Effector memory CD4-positive, alpha-beta T cell (primary cell): ENCODE results near the gene UBN1.

Experiments used
- DNase-seq, 3 donors: peaks; one replicate each; pipeline ENCODE4 v3.0.0-alpha.2; 2020
- H3K27ac ChIP-seq: 2 replicates; pipeline ENCODE4 v1.7.0; 2013; ENCODE audit warnings: mild to moderate bottlenecking, low read length, moderate library complexity; ENCODE audit not compliant: insufficient read depth, poor library complexity, severe bottlenecking
- H3K27me3 ChIP-seq: replicated peaks from 2 replicates; pipeline ENCODE4 v1.7.0; 2013; ENCODE audit warnings: mild to moderate bottlenecking, low read length; ENCODE audit not compliant: insufficient read depth, control insufficient read depth, poor library complexity, severe bottlenecking
- H3K36me3 ChIP-seq: 2 replicates; pipeline ENCODE4 v1.7.0; 2013; ENCODE audit warnings: mild to moderate bottlenecking, low read length, moderate library complexity; ENCODE audit not compliant: control insufficient read depth, insufficient read depth
- H3K4me1 ChIP-seq: 2 replicates; pipeline ENCODE4 v1.7.0; 2013; ENCODE audit warnings: low read length, mild to moderate bottlenecking; ENCODE audit not compliant: control insufficient read depth, insufficient read depth, poor library complexity, severe bottlenecking
- H3K4me3 ChIP-seq: 2 replicates; pipeline ENCODE4 v1.7.0; 2013; ENCODE audit warnings: low read length, low read depth, mild to moderate bottlenecking; ENCODE audit not compliant: insufficient read depth, poor library complexity, severe bottlenecking
- H3K9me3 ChIP-seq: 2 replicates; pipeline ENCODE4 v1.7.0; 2013; ENCODE audit warnings: mild to moderate bottlenecking, low read length, moderate library complexity; ENCODE audit not compliant: control insufficient read depth

The UBN1 gene

DNA sequence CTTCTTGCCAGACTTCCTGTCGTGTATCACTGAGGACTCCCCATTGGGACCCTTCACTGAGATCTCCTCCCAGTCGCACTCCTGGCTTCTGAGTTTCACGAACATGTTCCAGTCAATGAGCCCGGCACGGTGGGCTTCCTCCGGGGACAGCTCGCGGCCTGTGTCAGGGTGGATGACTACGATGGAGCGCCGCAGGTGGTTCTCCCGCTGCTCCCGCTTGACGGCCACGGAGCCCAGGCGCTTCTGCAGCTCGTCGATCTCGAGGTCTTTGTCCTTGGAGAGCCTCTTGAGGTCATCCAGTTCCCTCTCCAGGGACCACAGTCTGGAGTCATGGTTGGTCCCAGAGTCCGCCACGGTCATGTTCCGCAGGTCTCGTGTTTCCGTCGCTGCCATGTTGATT, 36.2 kb downstream of the UBN1 start:
- H3K4me1 ChIP-seq = no peaks in the 10 kb centered on the region
- no peak for DNase-seq
- H3K36me3 ChIP-seq = peaks cover 54% of the 10 kb centered on the region
- H3K4me3 ChIP-seq = no peak overlapping the region
- H3K27me3 ChIP-seq = no peaks in the 10 kb centered on the region
- H3K27ac ChIP-seq = no peak overlapping the region
- no peaks in the 10 kb centered on the region for H3K9me3 ChIP-seq

DNA sequence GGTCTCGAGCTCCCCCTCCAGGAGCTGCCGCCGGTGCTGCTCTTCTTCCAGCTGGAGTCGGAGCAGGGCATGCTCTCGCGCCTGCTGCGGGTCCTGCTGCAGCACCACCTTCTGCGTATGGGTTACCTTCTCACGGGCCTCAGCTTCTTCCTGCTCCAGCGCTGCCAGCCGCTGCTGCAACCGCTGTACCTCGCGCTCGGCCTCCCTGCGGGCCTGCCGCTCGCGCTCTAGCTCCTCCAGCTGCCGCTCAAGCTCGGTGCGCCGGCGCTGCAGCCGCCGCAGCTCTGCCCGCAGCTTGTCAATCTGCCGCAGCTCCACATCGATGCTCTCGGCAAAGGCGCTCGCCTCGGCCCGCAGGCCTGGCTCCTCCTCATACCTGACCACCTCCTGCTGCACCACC, 36.9 kb downstream of the UBN1 start:
- Histone ChIP-seq H3K9me3 (no peaks in the 10 kb centered on the region), H3K27me3 (no peaks in the 10 kb centered on the region), H3K4me1 (no peaks in the 10 kb centered on the region), H3K27ac (no peak overlapping the region), H3K36me3 (peaks cover 53% of the 10 kb centered on the region), H3K4me3 (no peak overlapping the region)
- DNase-seq = no peak

DNA sequence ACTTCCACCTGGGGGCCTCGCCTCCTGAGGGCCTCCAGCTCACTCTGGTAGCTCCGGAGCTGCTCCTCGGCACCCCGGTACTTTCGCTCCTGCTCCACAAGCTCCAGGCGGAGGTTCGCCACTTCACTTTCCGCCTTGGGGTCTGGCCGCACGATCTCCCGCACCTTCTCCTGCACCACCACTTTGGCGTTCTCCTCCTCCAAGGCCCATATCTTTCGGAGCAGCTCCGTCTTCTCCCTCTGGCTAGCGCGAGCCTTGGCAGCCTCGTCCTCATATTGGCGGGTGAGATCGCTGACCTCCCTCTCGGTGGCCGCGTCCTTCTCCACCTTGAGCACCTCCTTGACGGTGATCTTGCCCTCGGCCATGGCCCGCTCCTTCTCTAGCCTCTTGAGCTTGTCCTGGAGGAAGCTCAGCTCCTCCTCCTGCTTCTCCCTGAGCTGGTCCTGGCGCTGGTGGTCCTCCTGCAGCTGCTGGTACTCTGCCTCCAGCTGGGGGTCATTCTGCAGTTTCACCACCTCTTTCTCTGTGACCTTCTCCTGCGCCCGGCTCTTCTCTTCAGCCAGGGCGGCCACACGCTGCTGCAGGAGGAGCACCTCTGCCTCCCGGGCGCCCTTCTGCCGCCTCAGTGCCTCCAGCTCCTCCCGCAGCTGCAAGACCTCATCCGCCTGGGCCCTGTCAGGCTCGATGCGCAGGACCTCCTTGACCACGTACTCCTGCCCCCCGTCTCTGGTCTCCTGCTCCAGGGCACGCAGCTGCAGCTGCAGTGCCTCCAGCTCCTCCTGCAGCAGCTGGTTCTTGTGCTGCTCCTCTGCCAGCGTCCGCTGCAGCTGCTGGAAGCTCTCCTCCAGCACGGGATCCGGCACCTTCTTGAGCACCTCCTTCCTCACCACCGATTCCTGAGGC, 37.9 kb downstream of the UBN1 start:
- Histone ChIP-seq H3K27me3 (no peaks in the 10 kb centered on the region), H3K9me3 (no peaks in the 10 kb centered on the region), H3K36me3 (peaks cover 44% of the 10 kb centered on the region), H3K27ac (no peak overlapping the region), H3K4me1 (no peaks in the 10 kb centered on the region), H3K4me3 (no peak overlapping the region)
- no peak for DNase-seq

DNA sequence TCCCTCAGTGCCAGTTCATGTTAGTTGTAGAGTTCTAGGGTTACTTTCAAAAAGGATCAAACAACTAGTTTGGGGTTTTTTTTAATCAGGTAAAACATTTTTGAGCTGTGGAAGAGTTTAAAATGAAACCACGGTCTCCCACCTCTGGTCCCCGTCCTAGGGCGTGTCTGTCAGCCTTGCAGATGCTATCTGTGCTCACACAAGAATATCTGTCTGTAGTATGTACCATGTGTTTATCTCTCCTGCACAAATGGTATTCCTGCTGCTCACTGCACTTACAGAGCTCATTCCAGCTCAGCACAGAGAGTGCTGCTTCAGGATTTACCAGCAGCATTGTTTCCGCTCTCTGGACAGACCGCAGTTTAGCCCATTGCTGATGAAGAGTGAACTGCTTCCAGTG, 38.9 kb downstream of the UBN1 start:
- no peak overlapping the region for H3K4me3 ChIP-seq
- no peak overlapping the region for H3K27ac ChIP-seq
- no peaks in the 10 kb centered on the region for H3K27me3 ChIP-seq
- peaks cover 35% of the 10 kb centered on the region for H3K36me3 ChIP-seq
- no peaks in the 10 kb centered on the region for H3K4me1 ChIP-seq
- no peaks in the 10 kb centered on the region for H3K9me3 ChIP-seq
- no peak for DNase-seq

DNA sequence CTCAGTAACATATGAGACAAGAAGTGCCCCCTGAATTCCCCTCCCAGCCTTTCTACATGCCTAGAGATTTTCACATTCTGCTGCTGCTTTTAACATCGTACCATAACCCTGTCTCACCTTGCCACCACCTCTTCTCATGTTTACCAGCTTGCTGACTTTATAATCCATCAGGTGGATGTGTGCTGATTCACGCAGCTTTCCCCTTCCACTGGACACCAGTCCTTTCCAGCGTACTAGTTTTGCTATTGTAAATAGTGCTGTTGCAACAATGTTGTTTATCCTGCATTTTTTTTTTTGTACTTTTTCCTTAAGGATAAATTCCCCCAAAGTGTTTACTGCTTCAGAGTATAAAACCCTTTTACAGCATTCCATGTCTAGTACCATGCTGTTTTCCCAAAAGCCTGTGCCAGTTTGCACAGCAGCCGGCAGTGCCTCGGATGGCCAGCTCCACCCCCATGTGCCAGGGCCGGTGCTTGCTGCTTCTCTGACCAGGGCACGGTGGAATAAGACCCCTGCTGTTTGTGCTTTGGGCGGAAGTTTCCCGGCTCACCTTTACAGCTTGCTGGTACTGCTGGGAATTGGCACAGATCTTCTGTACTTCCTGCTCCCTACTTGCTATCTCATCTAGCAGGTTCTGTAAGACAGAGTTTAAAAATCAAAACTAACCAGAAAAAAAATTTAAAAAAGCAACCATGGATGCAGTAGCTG, 41.3 kb downstream of the UBN1 start:
- Histone ChIP-seq H3K27me3 (no peaks in the 10 kb centered on the region), H3K9me3 (no peaks in the 10 kb centered on the region), H3K4me3 (no peak overlapping the region), H3K27ac (no peak overlapping the region), H3K4me1 (no peaks in the 10 kb centered on the region), H3K36me3 (peaks cover 15% of the 10 kb centered on the region)
- DNase-seq = no peak

DNA sequence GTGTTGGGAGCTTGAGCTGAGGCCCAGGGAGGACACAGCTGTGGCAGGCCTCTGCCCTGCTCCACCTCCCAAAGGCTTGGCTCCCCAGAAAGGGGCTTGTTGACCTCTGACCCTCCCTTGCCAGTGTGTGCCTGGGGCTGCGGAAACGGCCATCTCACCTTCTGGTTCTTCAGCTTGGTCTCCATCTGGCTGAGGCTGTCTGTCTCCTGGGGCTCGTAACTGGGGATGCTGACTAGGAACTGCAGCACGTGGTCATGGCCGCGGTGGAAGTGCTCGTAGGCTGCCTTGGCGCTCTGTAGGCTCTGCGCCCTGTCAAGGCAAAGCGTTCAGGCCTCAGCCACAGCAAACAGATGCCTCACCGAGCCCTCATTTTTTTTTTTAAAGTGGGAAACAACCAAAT, 42.7 kb downstream of the UBN1 start:
- H3K36me3 ChIP-seq = peaks cover 7% of the 10 kb centered on the region
- H3K27ac ChIP-seq = no peak overlapping the region
- H3K27me3 ChIP-seq = no peaks in the 10 kb centered on the region
- H3K4me1 ChIP-seq = no peaks in the 10 kb centered on the region
- DNase-seq = no peak
- H3K9me3 ChIP-seq = no peaks in the 10 kb centered on the region
- H3K4me3 ChIP-seq = no peak overlapping the region

DNA sequence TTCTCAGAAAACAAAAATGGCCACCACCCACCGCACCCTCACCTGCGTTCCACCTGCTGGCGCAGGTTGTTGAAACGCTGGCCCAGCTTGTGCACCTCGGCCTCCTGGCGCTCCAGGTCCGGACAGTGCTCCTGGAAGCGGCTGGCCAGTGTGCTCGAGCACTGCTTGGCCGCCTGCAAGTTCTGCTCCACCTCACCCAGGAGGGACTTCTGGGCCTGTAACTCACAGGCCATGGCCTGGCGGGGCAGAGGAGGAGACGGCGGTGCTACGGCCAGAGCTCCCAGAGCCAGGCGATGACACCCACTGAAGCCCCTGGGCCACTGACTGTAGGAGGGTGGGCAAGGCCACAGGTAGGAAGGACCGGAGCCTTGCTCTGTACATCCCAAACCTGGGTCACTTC, 43.4 kb downstream of the UBN1 start:
- Histone ChIP-seq H3K4me1 (no peaks in the 10 kb centered on the region), H3K27me3 (no peaks in the 10 kb centered on the region), H3K27ac (no peak overlapping the region), H3K9me3 (no peaks in the 10 kb centered on the region), H3K36me3 (peaks cover 6% of the 10 kb centered on the region), H3K4me3 (no peak overlapping the region)
- DNase-seq = no peak

DNA sequence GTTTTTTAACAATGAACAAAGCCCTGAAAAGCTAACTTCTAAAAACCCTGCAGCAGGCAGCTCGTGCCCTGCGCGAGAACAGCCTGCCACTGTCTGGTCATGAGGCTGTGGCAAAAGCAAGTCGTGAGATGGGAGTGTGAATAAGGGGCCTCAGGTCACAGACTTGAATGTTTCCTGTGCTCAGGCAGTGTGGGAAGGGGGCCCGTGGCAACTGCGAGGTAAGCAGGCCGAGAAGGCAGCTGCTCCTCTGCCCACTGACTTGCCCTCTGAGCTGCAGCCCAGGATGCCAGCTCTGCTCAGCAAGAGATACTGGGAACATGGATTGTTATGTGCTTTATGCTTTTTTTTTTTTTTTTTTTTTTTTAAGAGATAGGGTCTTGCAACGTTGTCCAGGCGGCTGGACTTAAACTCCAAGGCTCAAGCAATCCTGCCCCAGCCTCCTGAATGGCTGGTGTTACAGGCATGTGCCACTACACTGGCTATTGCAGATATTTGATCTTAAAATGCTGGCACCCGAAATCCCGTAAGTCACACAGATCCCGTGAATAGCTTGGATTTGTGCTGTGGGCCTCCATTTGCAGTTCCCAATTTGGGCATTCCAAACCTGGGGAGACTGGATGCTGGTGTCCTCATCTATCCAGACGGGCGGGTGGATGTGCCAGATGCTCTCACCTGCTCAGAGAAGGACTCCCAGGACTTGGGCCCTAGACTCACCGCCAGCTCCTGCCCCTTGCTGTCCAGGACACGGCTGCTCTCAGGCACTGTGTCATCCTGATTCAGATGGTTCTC, 44.0 kb downstream of the UBN1 start:
- H3K27me3 ChIP-seq = no peaks in the 10 kb centered on the region
- H3K36me3 ChIP-seq = peaks cover 4% of the 10 kb centered on the region
- H3K4me1 ChIP-seq = no peaks in the 10 kb centered on the region
- H3K27ac ChIP-seq = no peak overlapping the region
- H3K4me3 ChIP-seq = no peak overlapping the region
- no peak for DNase-seq
- H3K9me3 ChIP-seq = no peaks in the 10 kb centered on the region

DNA sequence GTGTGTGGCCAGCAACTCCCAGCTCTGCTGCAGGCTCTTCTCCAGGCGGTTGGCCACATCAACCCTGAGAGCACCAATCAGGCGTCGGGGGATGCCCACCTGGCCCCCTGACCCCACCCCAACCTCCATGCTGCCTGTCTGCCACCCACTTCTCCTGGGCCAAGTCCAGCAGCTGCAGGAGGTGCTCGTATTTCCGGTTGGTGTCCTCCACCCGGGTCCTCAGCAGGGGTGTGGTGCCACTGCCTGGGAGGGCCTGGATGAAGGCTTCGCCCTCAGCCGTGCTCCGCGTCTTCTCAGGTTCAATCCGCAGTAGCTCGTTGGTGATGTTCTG, 44.6 kb downstream of the UBN1 start:
- Histone ChIP-seq H3K27ac (no peak overlapping the region), H3K4me3 (no peak overlapping the region), H3K27me3 (no peaks in the 10 kb centered on the region), H3K9me3 (no peaks in the 10 kb centered on the region), H3K36me3 (peaks cover 4% of the 10 kb centered on the region), H3K4me1 (no peaks in the 10 kb centered on the region)
- no peak for DNase-seq
